ENCODE data around the gene GLT1D1.

Gene GLT1D1

GRCh38 chr12:128916425-128916824 is 63.1 kb downstream of the GLT1D1 start:
- no peak for DNase-seq

GRCh38 chr12:128918481-128919260 is 65.4 kb downstream of the GLT1D1 start:
- DNase-seq, result no peak

DNA sequence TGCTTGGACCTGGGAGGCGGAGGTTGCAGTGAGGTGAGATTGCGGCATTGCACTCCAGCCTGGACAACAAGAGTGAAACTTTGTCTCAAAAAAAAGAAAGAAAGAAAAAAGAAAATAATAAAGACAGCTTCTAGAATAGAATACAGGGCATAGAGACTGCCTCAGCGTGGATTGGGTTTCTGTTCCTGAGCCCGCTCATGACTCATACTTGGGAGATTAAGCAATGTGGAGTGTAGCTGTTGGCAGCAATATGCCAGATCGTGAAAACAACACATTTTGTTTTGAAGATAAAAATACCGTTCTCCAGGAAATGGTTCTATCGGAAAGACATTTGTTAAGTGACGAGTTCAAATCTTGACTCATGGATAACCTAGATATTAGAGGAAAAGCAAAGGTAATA is 67.2 kb downstream of the GLT1D1 start:
- no peak for DNase-seq

DNA sequence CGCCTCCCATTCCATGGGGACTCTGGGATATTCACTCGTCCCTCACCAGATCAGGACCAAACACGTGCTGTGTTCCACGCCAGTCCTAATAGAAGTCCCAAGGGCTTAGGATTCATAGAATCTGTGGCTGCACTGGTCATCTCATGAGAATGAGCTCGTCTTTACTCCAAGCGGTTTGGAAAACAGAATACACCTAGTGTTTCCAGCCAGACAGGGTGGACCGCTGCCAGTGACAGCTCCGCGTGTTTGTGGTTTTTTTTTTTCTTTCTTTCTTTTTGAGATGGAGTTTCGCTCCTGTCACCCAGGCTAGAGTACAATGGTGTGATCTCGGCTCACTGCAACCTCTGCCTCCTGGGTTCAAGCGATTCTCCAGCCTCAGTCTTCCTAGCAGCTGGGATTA is 75.1 kb downstream of the GLT1D1 start:
- DNase-seq, result no peak

GRCh38 chr12:128929057-128929456 is 75.8 kb downstream of the GLT1D1 start:
- no peak for DNase-seq

GRCh38 chr12:128930606-128931005 is 77.3 kb downstream of the GLT1D1 start:
- DNase-seq, result no peak

- no peak for DNase-seq
Observed at GRCh38 chr12:128932521-128932920, 79.2 kb downstream of the GLT1D1 start.

DNA sequence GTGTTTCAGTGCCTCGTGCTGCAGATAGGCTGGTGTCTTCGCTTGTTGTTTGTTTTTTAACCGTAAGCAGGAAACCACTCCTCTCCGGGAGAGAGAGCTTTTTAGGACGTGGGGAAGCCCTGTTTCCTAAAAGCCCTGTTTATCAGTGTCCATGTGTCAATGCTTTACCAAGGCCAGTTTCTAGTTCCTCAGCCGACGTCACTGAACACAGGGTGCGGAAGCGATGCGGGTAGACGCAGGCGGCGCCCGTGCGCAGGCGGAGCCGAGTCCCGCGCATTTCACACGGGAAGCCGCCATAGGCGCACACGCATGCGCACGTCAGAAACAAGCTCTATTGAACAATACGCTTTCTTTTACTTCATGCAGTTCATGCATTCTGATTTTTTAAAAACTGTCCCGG is 79.8 kb downstream of the GLT1D1 start:
- no peak for DNase-seq

DNA sequence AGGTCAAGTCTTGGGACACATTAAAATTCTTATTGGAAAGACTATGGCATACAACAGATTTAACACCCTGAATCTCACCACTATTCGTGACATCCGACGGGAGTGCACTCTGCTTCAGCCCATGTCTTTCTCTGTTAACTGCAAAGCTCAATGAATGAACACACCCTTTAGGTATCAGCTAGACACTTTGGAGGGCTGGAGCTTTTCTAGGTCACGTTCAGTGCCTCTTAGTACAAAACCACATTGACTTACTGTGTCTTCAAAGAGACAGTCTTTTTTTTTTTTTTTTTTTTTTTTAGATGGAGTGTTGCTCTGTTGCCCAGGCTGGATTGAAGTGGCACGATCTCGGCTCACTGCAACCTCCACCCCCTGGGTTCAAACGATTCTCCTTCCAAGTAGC is 80.6 kb downstream of the GLT1D1 start:
- no peak for DNase-seq

- no peak for DNase-seq
Observed at GRCh38 chr12:128938886-128939285, 85.6 kb downstream of the GLT1D1 start.

DNA sequence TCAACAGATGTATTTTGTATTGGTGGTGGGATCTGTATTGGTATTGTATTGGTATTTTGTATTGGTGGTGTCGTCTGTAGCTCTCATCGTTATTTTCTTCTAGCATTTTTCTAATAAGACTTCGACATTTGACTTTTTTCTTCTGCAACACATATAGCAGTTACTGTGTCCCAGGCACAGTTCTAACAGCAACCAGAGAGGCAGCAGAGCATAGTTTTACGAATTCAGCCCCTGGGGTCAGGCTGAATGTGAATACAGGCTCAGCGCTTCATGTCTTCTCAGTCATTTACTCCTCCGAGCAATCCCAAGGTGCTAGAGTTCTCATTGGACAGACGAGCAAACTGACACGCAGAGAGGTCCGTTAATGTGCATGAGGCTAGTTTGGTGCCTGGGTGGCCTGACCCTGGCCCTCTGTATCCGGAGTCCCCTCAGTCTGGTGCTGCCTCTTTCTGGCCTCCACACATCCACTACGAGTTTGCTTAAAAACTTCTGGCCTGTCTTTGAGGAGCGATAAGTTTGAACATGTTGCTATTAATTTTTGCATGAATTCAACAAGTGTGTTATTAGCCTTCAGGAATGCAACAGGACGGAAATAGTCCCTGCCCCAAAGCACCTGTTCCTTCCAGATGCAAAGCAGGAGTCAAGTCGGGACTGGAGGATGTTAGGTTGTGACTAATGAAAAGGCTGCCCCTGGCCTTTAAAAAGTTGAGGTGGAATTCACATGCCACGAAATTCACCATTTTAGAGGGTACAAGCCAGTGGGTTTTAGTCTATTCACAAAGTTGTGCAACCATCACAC is 87.0 kb downstream of the GLT1D1 start:
- no peak for DNase-seq

- DNase-seq, result no peak
Observed at GRCh38 chr12:128940974-128941373, 87.7 kb downstream of the GLT1D1 start.

DNA sequence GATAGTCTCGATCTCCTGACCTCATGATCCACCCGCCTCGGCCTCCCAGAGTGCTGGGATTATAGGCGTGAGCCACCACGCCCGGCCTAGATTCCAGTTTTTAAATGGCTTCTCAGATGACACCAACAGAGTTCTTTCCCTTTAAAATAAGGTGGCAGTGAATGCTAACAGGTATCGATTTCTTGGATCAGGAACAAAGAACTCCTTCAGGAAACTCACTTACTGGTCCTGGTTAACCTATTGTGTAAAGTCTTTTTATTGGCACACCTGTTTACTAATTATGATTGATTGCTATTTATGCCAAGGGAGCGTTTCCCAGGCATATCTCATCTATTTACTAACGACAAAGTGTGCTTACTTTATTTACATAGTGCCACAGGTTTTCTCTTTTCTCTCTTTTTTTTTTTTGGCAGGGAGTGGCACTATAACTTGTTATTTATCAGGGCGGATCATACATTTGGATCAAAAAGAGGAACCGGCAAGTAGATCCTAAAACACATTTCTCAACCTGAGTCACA is 89.7 kb downstream of the GLT1D1 start:
- no peak for DNase-seq

DNA sequence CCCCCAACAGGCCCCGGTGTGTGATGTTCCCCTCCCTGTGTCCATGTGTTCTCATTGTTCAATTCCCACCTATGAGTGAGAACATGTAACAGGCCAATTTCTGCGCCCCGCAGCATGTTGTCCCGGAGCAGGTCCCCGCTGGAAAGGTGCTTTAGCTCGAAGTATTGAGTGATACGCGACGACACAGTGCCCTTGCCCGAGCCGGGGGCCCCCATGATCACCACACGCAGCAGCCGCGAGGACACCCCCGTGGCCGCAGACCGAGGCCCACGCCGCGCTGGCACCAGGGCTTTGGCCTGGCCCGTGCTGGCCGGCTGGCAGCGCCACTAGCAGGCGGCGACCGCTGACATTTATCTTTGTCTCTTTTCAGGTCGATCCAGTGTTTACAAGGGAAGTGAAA is 91.7 kb downstream of the GLT1D1 start:
- DNase-seq, result no peak

- no peak for DNase-seq
Observed at GRCh38 chr12:128947209-128947608, 93.9 kb downstream of the GLT1D1 start.

- DNase-seq, result no peak
Observed at GRCh38 chr12:128949086-128949485, 95.8 kb downstream of the GLT1D1 start.

DNA sequence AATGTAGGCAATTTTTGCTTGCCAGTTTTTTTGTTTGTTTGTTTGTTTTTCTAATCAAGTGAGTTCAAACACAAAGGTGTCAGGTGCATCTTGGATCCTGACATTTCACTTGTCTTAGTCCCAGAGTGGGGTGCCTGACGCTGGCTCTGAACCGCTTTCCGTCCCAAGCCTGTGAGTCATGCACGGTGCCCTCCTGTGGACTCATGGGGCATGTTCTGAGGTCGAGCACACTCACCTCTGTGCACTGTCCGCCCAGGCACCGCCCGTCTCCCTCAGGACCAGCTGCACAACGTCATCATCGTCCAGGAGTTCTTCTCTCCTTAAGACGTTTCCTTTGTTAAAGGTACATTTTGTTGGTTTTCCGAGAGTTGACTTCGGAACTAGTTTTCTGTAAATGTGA is 98.2 kb downstream of the GLT1D1 start:
- DNase-seq, result no peak

- no peak for DNase-seq
Observed at GRCh38 chr12:128956755-128957154, 103.5 kb downstream of the GLT1D1 start.

- no peak for DNase-seq
Observed at GRCh38 chr12:128959901-128960300, 106.6 kb downstream of the GLT1D1 start.

DNA sequence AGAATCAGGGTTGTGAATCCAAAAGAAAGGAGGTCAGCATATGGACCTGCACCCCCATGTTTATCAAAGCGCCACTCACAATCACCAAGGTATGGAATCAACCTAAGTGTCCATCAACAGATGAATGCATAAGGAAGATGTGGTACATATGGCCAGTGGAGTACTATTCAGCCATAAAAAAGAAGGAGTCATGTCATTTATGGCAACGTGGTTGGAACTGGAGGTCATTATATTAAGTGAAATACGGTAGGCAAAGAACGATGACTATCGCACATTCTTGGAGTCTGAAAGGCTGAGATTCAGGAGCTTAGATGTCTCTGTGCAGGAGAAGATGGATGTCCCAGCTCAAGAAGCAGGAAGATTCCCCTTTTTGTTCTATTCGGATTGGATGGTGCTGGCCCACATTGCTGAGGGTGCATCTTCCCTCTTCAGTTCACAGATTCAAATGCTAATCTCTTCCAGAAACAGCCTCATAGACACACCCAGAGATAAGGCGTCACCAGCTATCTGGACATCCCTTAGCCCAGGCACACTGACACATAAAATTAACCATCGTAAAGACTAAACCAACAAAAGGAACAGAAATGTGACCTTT is 108.1 kb downstream of the GLT1D1 start:
- no peak for DNase-seq

- DNase-seq, result no peak
Observed at GRCh38 chr12:128961957-128962356, 108.7 kb downstream of the GLT1D1 start.

DNA sequence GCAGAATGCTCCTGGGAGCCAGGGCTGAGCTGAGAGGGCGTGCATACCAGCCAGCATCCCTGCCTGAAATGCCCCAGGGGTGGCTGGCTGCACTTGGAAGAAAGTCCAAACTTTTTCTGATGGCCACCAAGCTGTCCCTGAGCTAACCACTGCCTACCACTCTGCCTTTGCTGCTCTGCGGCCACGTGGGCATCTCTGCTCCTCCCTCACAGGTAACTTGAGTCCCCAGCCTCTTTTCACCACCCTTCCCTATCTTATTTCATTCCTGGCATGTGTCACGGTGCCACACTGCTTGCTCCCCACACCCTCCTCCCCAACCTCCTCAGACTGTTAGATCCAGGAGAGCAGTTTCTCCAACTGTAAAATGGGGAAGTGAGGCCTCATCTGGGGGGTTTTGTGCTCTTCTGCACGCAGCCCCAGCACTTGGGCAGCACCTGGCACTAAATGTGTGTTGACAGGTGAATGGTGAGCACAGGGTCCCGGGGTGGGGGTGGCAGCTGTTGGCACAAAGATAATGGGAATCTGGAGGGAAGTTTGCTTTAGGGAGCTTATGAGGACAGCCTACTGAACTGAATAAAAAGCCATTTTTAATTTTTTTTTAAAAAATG is 113.0 kb downstream of the GLT1D1 start:
- DNase-seq, result no peak

DNA sequence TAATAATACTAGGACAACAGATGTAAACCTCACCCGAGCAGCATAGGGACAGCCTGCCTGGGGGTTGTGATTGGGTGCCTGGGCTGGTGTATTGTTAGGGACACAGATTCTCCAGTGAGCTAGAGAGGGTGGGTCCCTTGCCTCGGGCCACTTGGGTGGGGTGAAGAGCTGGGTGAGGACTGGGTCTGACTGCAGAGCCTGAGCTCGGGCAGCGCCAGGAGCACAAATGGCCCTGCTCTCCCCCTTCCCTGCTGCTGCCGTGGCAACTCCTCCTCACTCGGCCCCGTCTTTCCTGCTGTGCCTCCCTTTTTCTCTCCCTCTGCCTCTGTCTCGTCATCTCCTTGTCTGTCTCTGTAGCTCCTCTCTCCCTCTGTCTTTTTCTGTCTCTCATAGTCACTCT is 115.4 kb downstream of the GLT1D1 start:
- DNase-seq, result no peak
